Transverse colon (tissue), 4 donors: ENCODE results near the gene DBNL. TPM values are rescaled to one million over a fixed set of nuclear protein-coding genes. Genes with fewer than 3 reads are reported as not detected.

Experiments
- DNase-seq: peaks from one replicate; pipeline ENCODE4 v3.0.0-alpha.2; 2019
- H3K27ac ChIP-seq, 4 donors: fragments of 200-600 bp; sonication (generic); 2 replicates each; pipeline ENCODE4 v1.5.1; 2016 to 2018; ENCODE audit warnings: inconsistent platforms in 4 of 4
- H3K27me3 ChIP-seq: fragments of 200-600 bp; sonication (generic); 2 replicates; pipeline ENCODE4 v1.5.1; 2017; ENCODE audit warnings: inconsistent platforms
- H3K36me3 ChIP-seq, 4 donors: fragments of 200-600 bp; sonication (generic); 2 replicates each; pipeline ENCODE4 v1.5.1; 2017 to 2019; ENCODE audit warnings: inconsistent platforms in 4 of 4
- H3K4me1 ChIP-seq, 4 donors: fragments of 200-600 bp; sonication (generic); 2 replicates each; pipeline ENCODE4 v1.5.1; 2017 to 2020; ENCODE audit warnings: inconsistent platforms in 4 of 4
- H3K4me3 ChIP-seq, 4 donors: fragments of 200-600 bp; sonication (generic); 1 replicate in 1 of 4; 2 replicates in 3 of 4; pipeline versions ENCODE4 v1.5.1 to v1.6.1; 2017 to 2019; ENCODE audit warnings: inconsistent platforms in 4 of 4
- H3K9me3 ChIP-seq, 2 donors: fragments of 200-600 bp; sonication (generic); 2 replicates each; pipeline ENCODE4 v1.5.1; 2017 to 2019; ENCODE audit warnings: inconsistent platforms in 2 of 2
- CTCF ChIP-seq, 5 experiments: fragments of 200-600 bp in 3 of 5; fragments of 450-650 bp in 2 of 5; sonication (generic) in 3 of 5; IDR thresholded peaks; 1 replicate in 2 of 5; 2 replicates in 3 of 5; pipeline ENCODE4 v1.5.1; 2016 to 2017; ENCODE audit warnings: antibody characterized with exemption in 5 of 5, inconsistent platforms in 3 of 5, mild to moderate bottlenecking in 2 of 5, moderate library complexity in 1 of 5
- EP300 ChIP-seq: sonication (generic); formaldehyde crosslinking; IDR thresholded peaks from one replicate; pipeline ENCODE4 v1.6.1; 2017; ENCODE audit warnings: antibody characterized with exemption, low read depth
- POLR2A ChIP-seq: fragments of 450-650 bp; IDR thresholded peaks from one replicate; pipeline ENCODE4 v1.6.1; 2016; ENCODE audit warnings: antibody characterized with exemption, mild to moderate bottlenecking, moderate library complexity
- POLR2AphosphoS5 ChIP-seq, 3 donors: sonication (generic); formaldehyde crosslinking; IDR thresholded peaks; one replicate each; pipeline ENCODE4 v1.6.1; 2016; ENCODE audit warnings: antibody characterized with exemption in 3 of 3
- WGBS, 2 donors: methylation state at CpG; one replicate each; pipeline ENCODE4 v1.1.5; 2018; ENCODE audit warnings: low coverage in 1 of 2; 5-methylcytosine and 5-hydroxymethylcytosine counted together
- in situ Hi-C, 4 donors: fragments of 200-750 bp; cut with MboI; loops; one replicate each; pipeline versions ENCODE4 v1.15.0 to v1.15.1; 2017; ENCODE audit warnings: low sequenced_read_pairs in 3 of 4, low pct_ligation_motif_present in 1 of 4, low pct_unique_long_range_greater_than_20kb in 1 of 4
- intact Hi-C: fragments of 100-400 bp; cut with DNase I; formaldehyde crosslinking; loops from one replicate; pipeline ENCODE4 v1.15.1; 2023; ENCODE audit warnings: low total_unique reads
- total RNA-seq, 4 donors: library from RNA; depleted of rRNA; stranded (reverse); fragments of >200 nt; gene quantifications; one replicate each; pipeline ENCODE4 v1.1.0, GENCODE V29; 2016

The DBNL gene
- total RNA-seq, 4 donors from 2014 or later: 97.5 to 184 (median 137) TPM

- Histone ChIP-seq H3K27ac (peak overlapping the region in 1 of 4 donors; percentile 92), H3K36me3 (no peaks in the 10 kb centered on the region), H3K4me1 (peaks cover 0 to 12% (median 2%) of the 10 kb centered on the region in 4 donors), H3K4me3 (no peak overlapping the region), H3K9me3 (no peaks in the 10 kb centered on the region), H3K27me3 (peaks cover 25% of the 10 kb centered on the region)
- in situ Hi-C loops: no loop called here
- TF ChIP-seq EP300 (no peak), POLR2A (no peak), CTCF (IDR thresholded peaks at IDR 0.05) (no peak), POLR2AphosphoS5 (IDR thresholded peaks at IDR 0.05) (no peak)
- intact Hi-C loops: no loop called here
- DNase-seq: no peak
- 70 to 85% methylated on average over 2 to 21 of the region's 21 CpGs for WGBS, 2 donors
Measured at GRCh38 chr7:44107961-44108767, 63.7 kb downstream of the DBNL start.

- H3K27me3 ChIP-seq: peaks cover 16% of the 10 kb centered on the region
- DNase-seq: no peak
- H3K27ac ChIP-seq: no peak overlapping the region
- in situ Hi-C loops: no loop called here
- intact Hi-C loops: no loop called here
- H3K9me3 ChIP-seq: no peaks in the 10 kb centered on the region
- H3K4me1 ChIP-seq: peaks cover 0 to 12% (median 2%) of the 10 kb centered on the region in 4 donors
- WGBS, 2 donors: 85 to 93% methylated on average over 3 to 20 of the region's 21 CpGs
- H3K4me3 ChIP-seq: no peak overlapping the region
- no peak for TF ChIP-seq POLR2AphosphoS5 (IDR thresholded peaks at IDR 0.05)
- no peak for TF ChIP-seq POLR2A
- no peak for TF ChIP-seq EP300
- no peak for TF ChIP-seq CTCF (IDR thresholded peaks at IDR 0.05)
- no peaks in the 10 kb centered on the region for H3K36me3 ChIP-seq
Measured at GRCh38 chr7:44108768-44109750, 64.6 kb downstream of the DBNL start.

GRCh38 chr7:44109991-44110390 is 65.5 kb downstream of the DBNL start:
- no peak for DNase-seq
- Histone ChIP-seq H3K27me3 (peaks cover 7% of the 10 kb centered on the region), H3K36me3 (no peaks in the 10 kb centered on the region), H3K27ac (no peak overlapping the region), H3K4me1 (peaks cover 0 to 3% (median 1%) of the 10 kb centered on the region in 4 donors), H3K9me3 (no peaks in the 10 kb centered on the region), H3K4me3 (no peak overlapping the region)
- WGBS, 2 donors: 86% methylated on average over 16 of the region's 18 CpGs; no CpG with 5 or more reads in 1 of the 2 donors
- intact Hi-C loops: no loop called here
- TF ChIP-seq POLR2AphosphoS5 (IDR thresholded peaks at IDR 0.05) (no peak), CTCF (IDR thresholded peaks at IDR 0.05) (no peak), POLR2A (no peak), EP300 (no peak)
- in situ Hi-C loops: no loop called here
